ENCODE results near the gene CARD19. TPM values are rescaled to one million over a fixed set of nuclear protein-coding genes. Genes with fewer than 3 reads are reported as not detected.
A peak's percentile ranks its signal among the peaks of the same experiment; 100 is the strongest.

Gene CARD19
- total and polyA plus RNA-seq, 3 experiments from 2014 or later, result 43.2 to 66.4 (median 43.6) TPM

GRCh38 chr9:93060746-93061259, 35.2 kb upstream of the CARD19 start:
- no peaks in the 10 kb centered on the region for H3K27me3 ChIP-seq (ENCODE audit: insufficient read depth, low read length, poor library complexity, severe bottlenecking)
- Mint-ChIP-seq H3K4me1 (peaks cover 75 to 91% (median 75%) of the 10 kb centered on the region in 3 donors), H3K9me3 (peaks cover 0 to 2% (median 0%) of the 10 kb centered on the region in 5 donors), H3K27ac (peak overlapping the region; percentile 89 to 99 (median 94)), H3K36me3 (peaks cover 0 to 24% (median 3%) of the 10 kb centered on the region in 3 donors), H3K27me3 (peaks cover 0 to 2% of the 10 kb centered on the region in 2 donors), H3K4me3 (peak overlapping the region; percentile 90 to 98 (median 92))
- POLR2A ChIA-PET, result interaction anchor here (0.6 to 2.0 kb wide), 3 partner anchors 33 to 108 kb away, joined by 3 to 9 read pairs (median 5); no protein-coding TSS in a partner anchor
- peaks cover 2% of the 10 kb centered on the region for H3K36me3 ChIP-seq (ENCODE audit: insufficient read depth, low read length)
- H3K27ac ChIP-seq (ENCODE audit: low read depth, low read length), result peak overlapping the region; percentile 71
- no peaks in the 10 kb centered on the region for H3K9me3 ChIP-seq (ENCODE audit: low read length)
- H3K4me1 ChIP-seq (ENCODE audit: insufficient read depth, low read length), result peaks cover 72% of the 10 kb centered on the region
- DNase-seq, result no peak
- CTCF ChIA-PET, result interaction anchor here (0.8 to 2.1 kb wide), 9 partner anchors 11 to 104 kb away, joined by 3 to 10 read pairs (median 5); no protein-coding TSS in a partner anchor
- H3K4me3 ChIP-seq (ENCODE audit: low read length), result peak overlapping the region; percentile 72

GRCh38 chr9:93061260-93061751, 34.7 kb upstream of the CARD19 start:
- Mint-ChIP-seq H3K36me3 (peaks cover 0 to 26% (median 3%) of the 10 kb centered on the region in 3 donors), H3K4me3 (peak overlapping the region; percentile 61 to 98 (median 92)), H3K27ac (peak overlapping the region in 7 of 8 donors; percentile 89 to 99 (median 94)), H3K27me3 (peaks cover 0 to 2% of the 10 kb centered on the region in 2 donors), H3K9me3 (peaks cover 0 to 2% (median 0%) of the 10 kb centered on the region in 5 donors), H3K4me1 (peaks cover 75 to 92% (median 80%) of the 10 kb centered on the region in 3 donors)
- no peaks in the 10 kb centered on the region for H3K27me3 ChIP-seq (ENCODE audit: insufficient read depth, low read length, poor library complexity, severe bottlenecking)
- peak overlapping the region; percentile 71 for H3K27ac ChIP-seq (ENCODE audit: low read depth, low read length)
- H3K4me1 ChIP-seq (ENCODE audit: insufficient read depth, low read length), result peaks cover 77% of the 10 kb centered on the region
- ChIA-PET CTCF (interaction anchor here (0.8 to 2.1 kb wide), 6 partner anchors 13 to 104 kb away, joined by 3 to 10 read pairs (median 4); no protein-coding TSS in a partner anchor), POLR2A (interaction anchor here (1.9 kb wide), 1 partner anchor 33 kb away, joined by 9 read pairs; no protein-coding TSS in a partner anchor)
- peaks cover 5% of the 10 kb centered on the region for H3K36me3 ChIP-seq (ENCODE audit: insufficient read depth, low read length)
- peak overlapping the region; percentile 72 for H3K4me3 ChIP-seq (ENCODE audit: low read length)
- no peaks in the 10 kb centered on the region for H3K9me3 ChIP-seq (ENCODE audit: low read length)
- DNase-seq, result no peak

- peaks cover 0 to 2% (median 0%) of the 10 kb centered on the region in 5 donors for H3K9me3 Mint-ChIP-seq
- H3K36me3 ChIP-seq (ENCODE audit: insufficient read depth, low read length), result peaks cover 5% of the 10 kb centered on the region
- H3K4me3 ChIP-seq (ENCODE audit: low read length), result peak overlapping the region; percentile 72
- peak overlapping the region; percentile 83 to 99 (median 90) for H3K27ac Mint-ChIP-seq
- H3K36me3 Mint-ChIP-seq, result peaks cover 0 to 31% (median 3%) of the 10 kb centered on the region in 3 donors
- peak overlapping the region; percentile 40 to 98 (median 92) for H3K4me3 Mint-ChIP-seq
- peaks cover 0 to 2% of the 10 kb centered on the region in 2 donors for H3K27me3 Mint-ChIP-seq
- H3K4me1 Mint-ChIP-seq, result peaks cover 75 to 92% (median 87%) of the 10 kb centered on the region in 3 donors
- CTCF ChIA-PET, result interaction anchor here (1.8 to 1.9 kb wide), 2 partner anchors 45 to 47 kb away, joined by 4 to 5 read pairs; no protein-coding TSS in a partner anchor
- H3K9me3 ChIP-seq (ENCODE audit: low read length), result no peaks in the 10 kb centered on the region
- no peaks in the 10 kb centered on the region for H3K27me3 ChIP-seq (ENCODE audit: insufficient read depth, low read length, poor library complexity, severe bottlenecking)
- H3K4me1 ChIP-seq (ENCODE audit: insufficient read depth, low read length), result peaks cover 81% of the 10 kb centered on the region
- H3K27ac ChIP-seq (ENCODE audit: low read depth, low read length), result no peak overlapping the region
- DNase-seq, result peak in 1 of 5 donors; percentile 1
- POLR2A ChIA-PET, result interaction anchor here (0.5 to 1.9 kb wide), 4 partner anchors 25 to 81 kb away, joined by 3 to 9 read pairs (median 3); no protein-coding TSS in a partner anchor
These were observed 33.9 kb upstream of the CARD19 start for GRCh38 chr9:93061791-93062763.

- peak overlapping the region; percentile 80 to 92 (median 82) for H3K4me3 Mint-ChIP-seq
These were observed 31.5 kb upstream of the CARD19 start for GRCh38 chr9:93064392-93065134.

GRCh38 chr9:93065135-93065720, 30.8 kb upstream of the CARD19 start:
- Mint-ChIP-seq H3K27ac (peak overlapping the region; percentile 94 to 99 (median 98)), H3K27me3 (peaks cover 0 to 2% of the 10 kb centered on the region in 2 donors), H3K9me3 (peaks cover 0 to 2% (median 0%) of the 10 kb centered on the region in 5 donors), H3K4me1 (peaks cover 68 to 96% (median 90%) of the 10 kb centered on the region in 3 donors), H3K36me3 (peaks cover 5 to 50% (median 7%) of the 10 kb centered on the region in 3 donors), H3K4me3 (peak overlapping the region in 6 of 7 donors; percentile 80 to 92 (median 86))
- H3K4me3 ChIP-seq (ENCODE audit: low read length), result peak overlapping the region; percentile 48
- peaks cover 87% of the 10 kb centered on the region for H3K4me1 ChIP-seq (ENCODE audit: insufficient read depth, low read length)
- H3K36me3 ChIP-seq (ENCODE audit: insufficient read depth, low read length), result peaks cover 11% of the 10 kb centered on the region
- H3K27me3 ChIP-seq (ENCODE audit: insufficient read depth, low read length, poor library complexity, severe bottlenecking), result no peaks in the 10 kb centered on the region
- no peak for DNase-seq
- H3K27ac ChIP-seq (ENCODE audit: low read depth, low read length), result no peak overlapping the region
- no peaks in the 10 kb centered on the region for H3K9me3 ChIP-seq (ENCODE audit: low read length)
- CTCF ChIA-PET, result interaction anchor here (0.8 to 3.0 kb wide), 16 partner anchors 10 to 108 kb away, joined by 3 to 23 read pairs (median 4); no protein-coding TSS in a partner anchor
- POLR2A ChIA-PET, result interaction anchor here (0.8 to 3.2 kb wide), 14 partner anchors 10 to 112 kb away, joined by 4 to 32 read pairs (median 6); partner anchors contain the start of genes CARD19 and NINJ1

More at GRCh38 chr9:93064392-93065134, 31.5 kb upstream of the CARD19 start:
- Mint-ChIP-seq H3K4me1 (peaks cover 74 to 98% (median 97%) of the 10 kb centered on the region in 3 donors), H3K9me3 (peaks cover 0 to 2% (median 0%) of the 10 kb centered on the region in 5 donors), H3K27ac (peak overlapping the region; percentile 94 to 99 (median 98)), H3K36me3 (peaks cover 5 to 46% (median 7%) of the 10 kb centered on the region in 3 donors), H3K27me3 (peaks cover 0 to 2% of the 10 kb centered on the region in 2 donors)
- ChIA-PET CTCF (interaction anchor here (0.7 to 3.0 kb wide), 19 partner anchors 11 to 108 kb away, joined by 3 to 23 read pairs (median 4); no protein-coding TSS in a partner anchor), POLR2A (interaction anchor here (0.7 to 3.2 kb wide), 21 partner anchors 9 to 111 kb away, joined by 3 to 32 read pairs (median 5); partner anchors contain the start of genes CARD19 and NINJ1)
- Histone ChIP-seq H3K4me3 (ENCODE audit: low read length) (peak overlapping the region; percentile 72), H3K4me1 (ENCODE audit: insufficient read depth, low read length) (peaks cover 87% of the 10 kb centered on the region), H3K9me3 (ENCODE audit: low read length) (no peaks in the 10 kb centered on the region), H3K27ac (ENCODE audit: low read depth, low read length) (peak overlapping the region; percentile 59), H3K36me3 (ENCODE audit: insufficient read depth, low read length) (peaks cover 11% of the 10 kb centered on the region), H3K27me3 (ENCODE audit: insufficient read depth, low read length, poor library complexity, severe bottlenecking) (no peaks in the 10 kb centered on the region)
- peak; percentile 81 to 96 (median 90) for DNase-seq

GRCh38 chr9:93066978-93067603, 28.9 kb upstream of the CARD19 start:
- Histone ChIP-seq H3K27ac (ENCODE audit: low read depth, low read length) (no peak overlapping the region), H3K9me3 (ENCODE audit: low read length) (no peaks in the 10 kb centered on the region), H3K27me3 (ENCODE audit: insufficient read depth, low read length, poor library complexity, severe bottlenecking) (no peaks in the 10 kb centered on the region), H3K36me3 (ENCODE audit: insufficient read depth, low read length) (peaks cover 20% of the 10 kb centered on the region), H3K4me1 (ENCODE audit: insufficient read depth, low read length) (peaks cover 87% of the 10 kb centered on the region), H3K4me3 (ENCODE audit: low read length) (no peak overlapping the region)
- Mint-ChIP-seq H3K9me3 (peaks cover 0 to 2% (median 0%) of the 10 kb centered on the region in 5 donors), H3K27me3 (peaks cover 0 to 2% of the 10 kb centered on the region in 2 donors), H3K36me3 (peaks cover 7 to 59% (median 7%) of the 10 kb centered on the region in 3 donors), H3K4me3 (peak overlapping the region in 2 of 7 donors; percentile 19 to 29), H3K4me1 (peaks cover 56 to 93% (median 81%) of the 10 kb centered on the region in 3 donors), H3K27ac (peak overlapping the region in 7 of 8 donors; percentile 16 to 97 (median 74))
- DNase-seq, result peak in 1 of 5 donors; percentile 8
- ChIA-PET CTCF (interaction anchor here (0.8 kb wide), 1 partner anchor 39 kb away, joined by 4 read pairs; no protein-coding TSS in a partner anchor), POLR2A (interaction anchor here (0.6 to 0.9 kb wide), 2 partner anchors 28 to 58 kb away, joined by 3 read pairs; no protein-coding TSS in a partner anchor)
